ENCODE measurements around the gene TOP3B. TPM values are rescaled to one million over a fixed set of nuclear protein-coding genes. Genes with fewer than 3 reads are reported as not detected.
A peak's percentile ranks its signal among the peaks of the same experiment; 100 is the strongest.

TOP3B gene
- total and polyA plus RNA-seq, 9 of the 15 experiments (the other 6 are each of a cell fraction or from before 2014, with no cell fraction given), result 3.0 to 188 (median 112) TPM

DNA sequence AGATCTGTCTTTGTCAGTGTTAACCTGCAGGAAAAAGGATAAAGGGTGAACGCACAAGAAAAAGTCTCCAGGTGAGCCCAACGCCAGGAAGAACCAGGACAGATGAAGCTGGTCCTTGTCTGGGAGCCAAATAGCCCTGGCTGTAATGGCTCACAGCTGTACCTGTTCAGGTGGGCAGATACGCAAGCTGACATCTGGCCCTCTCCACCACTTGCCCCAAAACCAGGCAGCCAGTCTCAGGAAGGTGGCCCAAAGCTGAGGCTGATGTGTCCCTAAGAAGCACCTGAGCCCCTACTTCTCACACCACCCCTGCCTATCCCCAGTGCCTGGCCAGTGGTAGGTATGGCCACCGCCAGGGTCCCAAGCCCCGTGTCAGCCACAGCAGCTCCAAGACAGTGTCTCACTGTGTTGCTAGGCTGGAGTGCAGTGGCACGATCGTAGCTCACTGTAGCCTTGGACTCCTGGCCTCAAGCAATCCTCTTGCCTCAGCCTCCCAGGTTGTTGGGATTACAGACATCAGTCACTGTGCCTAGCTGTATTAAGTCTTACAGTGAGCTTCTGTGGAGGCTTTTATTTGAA lies 14.8 kb downstream of the TOP3B start (continued):
- TF ChIP-seq RREB1 (CRISPR knock-in tag; IDR thresholded peaks at IDR 0.05) (0 out of 2 replicates have a peak, but pooled peaks have one; percentile 4), ZFP1 (CRISPR knock-in tag; IDR thresholded peaks at IDR 0.05) (no peak), CREM (IDR thresholded peaks at IDR 0.05; ENCODE audit: low read depth) (no peak), MXD1 (CRISPR knock-in tag; IDR thresholded peaks at IDR 0.05; ENCODE audit: borderline replicate concordance, poor library complexity, severe bottlenecking) (no peak), WHSC1 (IDR thresholded peaks at IDR 0.05; ENCODE audit: low read length) (peak; percentile 35), ETV5 (CRISPR knock-in tag; IDR thresholded peaks at IDR 0.05; ENCODE audit: low read depth) (no peak), MYBL2 (IDR thresholded peaks at IDR 0.05; ENCODE audit: low read depth) (no peak), MYBL2 (CRISPR knock-in tag; IDR thresholded peaks at IDR 0.05; ENCODE audit: borderline replicate concordance) (no peak), POU5F1 (IDR thresholded peaks at IDR 0.05; ENCODE audit: borderline replicate concordance, low read depth, low read length, partially characterized antibody) (no peak), CEBPB (tag; IDR thresholded peaks at IDR 0.05) (no peak), ZNF668 (CRISPR knock-in tag; IDR thresholded peaks at IDR 0.05) (no peak), CHD2 (IDR thresholded peaks at IDR 0.05; ENCODE audit: low read depth, low read length) (0 out of 2 replicates have a peak, but pooled peaks have one; percentile 22), TAF1 (IDR thresholded peaks at IDR 0.05; ENCODE audit: control insufficient read depth, extremely low read depth, insufficient read depth, low read length, severe bottlenecking) (no peak), GATAD2B (IDR thresholded peaks at IDR 0.05; ENCODE audit: borderline replicate concordance) (no peak), ZNF551 (CRISPR knock-in tag; IDR thresholded peaks at IDR 0.05) (no peak), ILF3 (IDR thresholded peaks at IDR 0.05; ENCODE audit: borderline replicate concordance) (no peak), STAG1 (CRISPR knock-in tag; IDR thresholded peaks at IDR 0.05; ENCODE audit: borderline replicate concordance) (peak; percentile 29; the same call in 1 of the 2 replicates), JUNB (CRISPR knock-in tag; conservative IDR thresholded peaks at IDR 0.05) (0 out of 2 replicates have a peak, but pooled peaks have one; percentile 23), ZC3H4 (CRISPR knock-in tag; IDR thresholded peaks at IDR 0.05; ENCODE audit: borderline replicate concordance) (peak; percentile 88; the same call in 1 of the 2 replicates), ZNF12 (CRISPR knock-in tag; IDR thresholded peaks at IDR 0.05) (no peak)
- TF ChIP-seq, protein P1, sequence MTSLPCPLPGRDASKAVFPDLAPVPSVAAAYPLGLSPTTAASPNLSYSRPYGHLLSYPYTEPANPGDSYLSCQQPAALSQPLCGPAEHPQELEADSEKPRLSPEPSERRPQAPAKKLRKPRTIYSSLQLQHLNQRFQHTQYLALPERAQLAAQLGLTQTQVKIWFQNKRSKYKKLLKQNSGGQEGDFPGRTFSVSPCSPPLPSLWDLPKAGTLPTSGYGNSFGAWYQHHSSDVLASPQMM (CRISPR knock-in tag; IDR thresholded peaks at IDR 0.05), result no peak
